Karpas-422 (cell line): ENCODE data around the gene BRICD5. TPM values are rescaled to one million over a fixed set of nuclear protein-coding genes. Genes with fewer than 3 reads are reported as not detected.

Experiments
- DNase-seq: peaks from one replicate; pipeline ENCODE4 v3.0.0-alpha.2; 2015
- H2AFZ ChIP-seq: fragments of 200-600 bp; sonication (generic); 2 replicates; pipeline ENCODE4 v1.6.1; 2014; ENCODE audit warnings: antibody characterized with exemption, low read length, mixed read lengths
- H3K27ac ChIP-seq: fragments of 200-600 bp; sonication (generic); 2 replicates; pipeline ENCODE4 v1.5.1; 2014; ENCODE audit warnings: mild to moderate bottlenecking, low read length, moderate library complexity
- H3K27me3 ChIP-seq: fragments of 200-600 bp; sonication (generic); 2 replicates; pipeline ENCODE4 v1.6.1; 2014; ENCODE audit warnings: low read length, mixed read lengths
- H3K36me3 ChIP-seq: fragments of 200-600 bp; sonication (generic); 2 replicates; pipeline ENCODE4 v1.6.1; 2014; ENCODE audit warnings: low read length, mixed read lengths; ENCODE audit not compliant: insufficient read depth
- H3K4me1 ChIP-seq: fragments of 200-600 bp; sonication (generic); 2 replicates; pipeline ENCODE4 v1.6.1; 2014; ENCODE audit warnings: mild to moderate bottlenecking, low read length, mixed read lengths
- H3K4me2 ChIP-seq: fragments of 200-600 bp; sonication (generic); 2 replicates; pipeline ENCODE4 v1.6.1; 2014; ENCODE audit warnings: low read length, low read depth, mild to moderate bottlenecking; ENCODE audit not compliant: poor library complexity, severe bottlenecking
- H3K4me3 ChIP-seq: fragments of 200-600 bp; sonication (generic); 2 replicates; pipeline ENCODE4 v1.5.1; 2014; ENCODE audit warnings: mild to moderate bottlenecking, antibody characterized with exemption, low read length, mixed read lengths
- H3K79me2 ChIP-seq: fragments of 200-600 bp; sonication (generic); 2 replicates; pipeline ENCODE4 v1.6.1; 2014; ENCODE audit warnings: mild to moderate bottlenecking, low read length, mixed read lengths
- H3K9ac ChIP-seq: fragments of 200-600 bp; sonication (generic); 2 replicates; pipeline ENCODE4 v1.6.0; 2014; ENCODE audit warnings: low read length
- H3K9me2 ChIP-seq: fragments of 200-600 bp; sonication (generic), shearing (Covaris generic); replicated peaks from 2 replicates; pipeline ENCODE4 v1.6.0; 2014; ENCODE audit warnings: mild to moderate bottlenecking, low read length, moderate library complexity; ENCODE audit not compliant: insufficient read depth
- H3K9me3 ChIP-seq: fragments of 300-700, 200-600 bp; sonication (generic); 2 replicates; pipeline ENCODE4 v1.6.1; 2014; ENCODE audit warnings: low read length, mixed read lengths
- H4K20me1 ChIP-seq: fragments of 200-600 bp; sonication (generic); 2 replicates; pipeline ENCODE4 v1.6.1; 2014; ENCODE audit warnings: mild to moderate bottlenecking, antibody characterized with exemption, low read length, low read depth; ENCODE audit not compliant: insufficient read depth
- total RNA-seq: library from RNA; depleted of rRNA; stranded (reverse); fragments of >200 nt; shearing (Covaris generic); gene quantifications from 2 replicates; pipeline ENCODE4 v1.2.3, GENCODE V29; 2014; ENCODE audit warnings: low replicate concordance

Gene BRICD5
- total RNA-seq, 1 experiment from 2014 or later, result 3.7 TPM

GRCh38 chr16:2190002-2190658, 20.5 kb downstream of the BRICD5 start:
- Histone ChIP-seq H4K20me1 (peaks cover 4% of the 10 kb centered on the region; the same call in 1 of the 2 replicates), H3K27ac (no peak overlapping the region), H3K27me3 (no peaks in the 10 kb centered on the region), H3K4me1 (peaks cover 11% of the 10 kb centered on the region), H3K9me3 (no peaks in the 10 kb centered on the region), H3K36me3 (no peaks in the 10 kb centered on the region), H3K9me2 (no peaks in the 10 kb centered on the region), H3K79me2 (no peaks in the 10 kb centered on the region), H3K9ac (no peak overlapping the region), H2AFZ (no peak overlapping the region), H3K4me2 (no peak overlapping the region), H3K4me3 (no peak overlapping the region)
- DNase-seq, result no peak

GRCh38 chr16:2189252-2189893, 21.3 kb downstream of the BRICD5 start:
- Histone ChIP-seq H3K9me2 (no peaks in the 10 kb centered on the region), H3K36me3 (no peaks in the 10 kb centered on the region), H3K27ac (no peak overlapping the region), H3K9me3 (no peaks in the 10 kb centered on the region), H4K20me1 (0 out of 2 replicates have a peak, but pooled peaks cover under 1% of the 10 kb centered on the region), H3K4me2 (no peak overlapping the region), H3K4me1 (peaks cover 10% of the 10 kb centered on the region), H3K9ac (no peak overlapping the region), H3K4me3 (no peak overlapping the region), H2AFZ (no peak overlapping the region), H3K27me3 (no peaks in the 10 kb centered on the region), H3K79me2 (no peaks in the 10 kb centered on the region)
- DNase-seq, result no peak

DNA sequence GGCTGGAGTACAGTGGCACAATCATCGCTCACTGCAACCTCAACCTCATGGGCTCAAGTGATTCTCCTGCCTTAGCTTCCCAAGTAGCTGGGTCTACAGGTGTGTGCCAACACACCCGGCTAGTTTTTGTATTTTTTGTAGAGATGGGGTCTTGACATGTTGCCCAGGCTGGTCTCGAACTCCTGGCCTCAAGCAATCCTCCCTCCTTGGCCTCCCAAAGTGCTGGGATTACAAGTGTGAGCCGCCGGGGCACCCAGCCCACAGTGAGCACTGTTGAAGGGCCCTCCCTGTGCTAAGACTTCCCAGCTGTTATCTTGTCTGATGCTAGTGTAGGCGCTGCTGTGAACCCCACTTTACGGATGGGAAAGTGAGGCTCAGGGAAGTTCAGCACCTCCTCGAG, 22.3 kb downstream of the BRICD5 start:
- Histone ChIP-seq H3K4me2 (no peak overlapping the region), H3K79me2 (no peaks in the 10 kb centered on the region), H2AFZ (no peak overlapping the region), H3K9me2 (no peaks in the 10 kb centered on the region), H3K27me3 (no peaks in the 10 kb centered on the region), H3K9ac (no peak overlapping the region), H3K27ac (no peak overlapping the region), H3K9me3 (no peaks in the 10 kb centered on the region), H4K20me1 (no peaks in the 10 kb centered on the region), H3K36me3 (no peaks in the 10 kb centered on the region), H3K4me1 (peaks cover 11% of the 10 kb centered on the region), H3K4me3 (no peak overlapping the region)
- no peak for DNase-seq

- Histone ChIP-seq H3K4me2 (no peak overlapping the region), H3K9me2 (no peaks in the 10 kb centered on the region), H3K9ac (no peak overlapping the region), H3K4me3 (no peak overlapping the region), H3K27ac (no peak overlapping the region), H3K4me1 (peaks cover 13% of the 10 kb centered on the region), H3K79me2 (no peaks in the 10 kb centered on the region), H3K27me3 (no peaks in the 10 kb centered on the region), H3K36me3 (no peaks in the 10 kb centered on the region), H2AFZ (no peak overlapping the region), H4K20me1 (no peaks in the 10 kb centered on the region), H3K9me3 (no peaks in the 10 kb centered on the region)
- no peak for DNase-seq
Observed at GRCh38 chr16:2187212-2187611, 23.5 kb downstream of the BRICD5 start.

- Histone ChIP-seq H3K79me2 (no peaks in the 10 kb centered on the region), H3K9ac (no peak overlapping the region), H4K20me1 (no peaks in the 10 kb centered on the region), H2AFZ (no peak overlapping the region), H3K4me2 (no peak overlapping the region), H3K4me3 (no peak overlapping the region), H3K27me3 (no peaks in the 10 kb centered on the region), H3K4me1 (peaks cover 13% of the 10 kb centered on the region), H3K9me3 (no peaks in the 10 kb centered on the region), H3K36me3 (no peaks in the 10 kb centered on the region), H3K9me2 (no peaks in the 10 kb centered on the region), H3K27ac (no peak overlapping the region)
- no peak for DNase-seq
Observed at GRCh38 chr16:2186505-2186904, 24.2 kb downstream of the BRICD5 start.

DNA sequence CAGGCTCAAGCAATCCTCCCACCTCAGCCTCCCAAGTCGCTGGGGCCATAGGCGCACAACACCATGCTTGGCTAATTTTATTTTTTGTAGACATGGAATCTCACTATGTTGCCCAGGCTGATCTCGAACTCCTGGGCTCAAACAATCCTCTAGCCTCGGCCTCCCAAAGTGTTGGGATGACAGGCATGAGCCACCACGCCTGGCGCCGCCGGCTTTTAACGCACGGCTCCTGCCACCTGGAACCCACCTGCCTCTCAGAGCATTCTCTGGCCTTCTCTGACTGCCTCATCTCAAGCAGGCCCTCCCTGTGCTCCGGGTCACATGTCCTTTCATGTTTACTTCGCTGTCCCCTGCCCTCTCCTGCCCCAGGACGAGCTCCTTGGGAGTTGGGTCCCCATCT, 24.6 kb downstream of the BRICD5 start:
- Histone ChIP-seq H3K4me1 (peaks cover 13% of the 10 kb centered on the region), H3K27me3 (no peaks in the 10 kb centered on the region), H3K4me3 (no peak overlapping the region), H3K9me3 (no peaks in the 10 kb centered on the region), H3K27ac (no peak overlapping the region), H3K36me3 (no peaks in the 10 kb centered on the region), H3K9ac (no peak overlapping the region), H3K9me2 (no peaks in the 10 kb centered on the region), H3K79me2 (no peaks in the 10 kb centered on the region), H2AFZ (no peak overlapping the region), H4K20me1 (no peaks in the 10 kb centered on the region), H3K4me2 (no peak overlapping the region)
- no peak for DNase-seq

- Histone ChIP-seq H3K4me2 (no peak overlapping the region), H2AFZ (no peak overlapping the region), H3K9ac (no peak overlapping the region), H3K9me3 (no peaks in the 10 kb centered on the region), H3K4me3 (no peak overlapping the region), H3K79me2 (no peaks in the 10 kb centered on the region), H3K9me2 (no peaks in the 10 kb centered on the region), H3K27me3 (no peaks in the 10 kb centered on the region), H4K20me1 (no peaks in the 10 kb centered on the region), H3K36me3 (no peaks in the 10 kb centered on the region), H3K4me1 (peaks cover 3% of the 10 kb centered on the region; the same call in 1 of the 2 replicates), H3K27ac (no peak overlapping the region)
- no peak for DNase-seq
Observed at GRCh38 chr16:2184962-2185361, 25.7 kb downstream of the BRICD5 start.

- Histone ChIP-seq H3K9me2 (no peaks in the 10 kb centered on the region), H3K9me3 (no peaks in the 10 kb centered on the region), H3K4me2 (no peak overlapping the region), H3K27ac (no peak overlapping the region), H3K9ac (no peak overlapping the region), H3K79me2 (no peaks in the 10 kb centered on the region), H3K4me3 (no peak overlapping the region), H3K27me3 (no peaks in the 10 kb centered on the region), H2AFZ (no peak overlapping the region), H3K4me1 (0 out of 2 replicates have a peak, but pooled peaks cover 3% of the 10 kb centered on the region), H4K20me1 (no peaks in the 10 kb centered on the region), H3K36me3 (no peaks in the 10 kb centered on the region)
- no peak for DNase-seq
Observed at GRCh38 chr16:2184346-2184745, 26.3 kb downstream of the BRICD5 start.
